NCI-H1105 (cell line): Measurements from ENCODE around the gene C1orf167.

Source experiments
- DNase-seq: peaks from one replicate; lab custom pipeline; 2025; lab: John Stamatoyannopoulos, UW

The C1orf167 gene

GRCh38 chr1:11761285-11761684 is 708 bp upstream of the C1orf167 start:
- no peak for DNase-seq

- DNase-seq: no peak
Observed at GRCh38 chr1:11764115-11764514, 2.1 kb downstream of the C1orf167 start.

- DNase-seq: no peak
Observed at GRCh38 chr1:11764519-11764918, 2.5 kb downstream of the C1orf167 start.

- DNase-seq: no peak
Observed at GRCh38 chr1:11765661-11766428, 3.9 kb downstream of the C1orf167 start.

GRCh38 chr1:11766429-11766776 is 4.4 kb downstream of the C1orf167 start:
- DNase-seq: no peak

DNA sequence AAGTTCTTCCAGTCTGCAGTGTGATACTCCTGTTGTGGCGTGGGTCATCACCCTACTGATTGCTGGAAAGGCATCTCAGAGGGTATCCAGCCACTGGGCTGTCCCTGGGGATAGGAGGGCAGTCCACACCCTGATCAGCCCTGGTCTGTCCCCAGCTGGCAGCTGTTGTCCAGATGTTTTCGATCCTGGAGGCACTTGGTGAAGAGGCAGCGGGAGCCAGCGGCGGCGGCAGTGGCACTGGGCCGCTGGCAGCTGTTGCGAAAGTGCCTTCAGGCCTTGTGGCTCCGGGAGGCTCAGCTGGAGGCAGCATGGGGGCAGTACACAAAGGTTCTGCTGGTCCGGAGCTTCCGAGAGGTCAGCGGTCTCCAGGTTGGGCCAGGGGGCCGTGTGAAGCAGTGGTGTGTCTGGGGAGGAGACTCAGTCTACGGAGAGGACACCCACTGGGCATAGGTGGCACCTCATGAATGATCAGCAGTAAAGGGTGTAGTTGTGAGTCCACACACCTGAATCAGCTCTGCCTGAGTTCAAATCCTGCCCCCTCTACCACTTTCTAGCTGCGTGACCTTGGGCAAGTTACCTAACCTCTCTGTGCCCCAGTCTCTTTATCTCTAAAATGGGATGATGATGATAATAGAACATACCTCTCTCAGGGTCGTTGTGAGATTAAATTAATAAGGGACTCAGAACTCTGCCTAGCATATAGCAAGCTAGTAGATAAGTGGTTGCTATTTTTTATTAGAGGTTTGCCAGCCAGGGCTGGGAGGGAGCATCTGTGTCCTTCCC is 6.1 kb downstream of the C1orf167 start:
- no peak for DNase-seq

DNA sequence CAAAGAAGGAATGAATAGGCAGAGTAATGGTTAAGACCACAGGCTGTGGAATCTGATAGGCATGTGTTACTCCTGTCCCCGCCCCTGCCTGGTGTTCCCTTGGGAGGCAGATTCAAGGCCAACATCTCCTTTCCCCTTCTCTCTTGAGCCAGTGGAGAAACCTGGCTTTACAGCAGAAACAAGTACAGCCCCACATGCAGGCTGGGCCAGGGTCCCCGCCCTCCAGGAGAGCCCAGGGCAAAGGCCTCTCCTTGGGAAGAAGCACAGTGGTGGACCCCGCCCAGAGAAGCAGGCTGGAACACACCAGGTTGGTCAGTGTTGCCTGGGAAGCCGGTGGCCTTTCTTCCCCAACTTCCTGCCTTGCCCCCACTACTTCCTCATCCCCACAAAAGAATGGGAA is 6.8 kb downstream of the C1orf167 start:
- no peak for DNase-seq

DNA sequence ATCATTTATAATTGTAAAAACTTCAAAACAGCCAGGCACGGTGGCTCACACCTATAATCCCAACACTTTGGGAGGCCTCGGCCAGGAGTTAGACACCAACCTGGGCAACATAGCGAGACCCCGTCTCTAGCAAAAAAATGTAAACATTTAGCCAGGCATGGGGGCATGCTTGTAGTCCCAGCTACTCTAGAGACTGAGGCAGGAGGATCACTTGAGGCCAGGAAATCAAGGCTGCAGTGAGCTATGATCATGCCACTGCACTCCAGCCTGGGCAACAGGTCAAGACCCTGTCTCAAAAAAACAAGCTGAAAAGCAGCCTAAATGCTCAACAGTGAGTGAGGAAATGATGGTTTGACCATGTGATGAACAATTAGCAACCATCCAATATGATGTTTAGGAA is 7.3 kb downstream of the C1orf167 start:
- DNase-seq: no peak

GRCh38 chr1:11770011-11770410 is 8.0 kb downstream of the C1orf167 start:
- DNase-seq: no peak

DNA sequence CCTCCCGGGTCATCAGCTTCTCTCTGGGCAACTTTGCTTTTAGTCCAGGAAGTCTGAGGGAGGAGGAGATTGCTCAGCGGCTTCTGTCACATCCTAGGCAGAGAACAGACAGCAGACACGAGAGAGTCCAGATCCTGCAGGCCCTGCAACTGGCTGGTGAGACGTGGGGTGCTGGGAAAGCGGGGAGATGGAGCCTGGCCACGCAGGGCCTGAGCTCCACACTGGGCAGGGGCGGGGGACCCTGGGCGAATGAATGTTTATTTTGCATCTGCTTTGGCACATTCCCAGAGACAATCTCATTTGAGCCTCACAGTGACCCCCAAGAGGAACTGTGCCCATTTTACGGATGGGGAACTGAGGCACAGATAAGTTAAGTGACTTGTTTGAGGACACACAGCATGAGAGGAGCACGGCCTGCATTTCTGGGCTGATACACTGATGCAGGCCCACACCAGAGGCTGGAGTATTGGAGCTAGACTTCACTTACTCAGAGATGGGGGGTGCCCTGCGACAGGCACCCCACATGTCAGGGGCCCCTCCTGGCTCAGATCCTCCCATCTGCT is 9.6 kb downstream of the C1orf167 start:
- no peak for DNase-seq

GRCh38 chr1:11772458-11772857 is 10.5 kb downstream of the C1orf167 start:
- DNase-seq: no peak

GRCh38 chr1:11774753-11775152 is 12.8 kb downstream of the C1orf167 start:
- DNase-seq: no peak

- DNase-seq: no peak
Observed at GRCh38 chr1:11777658-11778322, 15.8 kb downstream of the C1orf167 start.

GRCh38 chr1:11778336-11778735 is 16.3 kb downstream of the C1orf167 start:
- no peak for DNase-seq

GRCh38 chr1:11778844-11779623 is 17.0 kb downstream of the C1orf167 start:
- DNase-seq: no peak

DNA sequence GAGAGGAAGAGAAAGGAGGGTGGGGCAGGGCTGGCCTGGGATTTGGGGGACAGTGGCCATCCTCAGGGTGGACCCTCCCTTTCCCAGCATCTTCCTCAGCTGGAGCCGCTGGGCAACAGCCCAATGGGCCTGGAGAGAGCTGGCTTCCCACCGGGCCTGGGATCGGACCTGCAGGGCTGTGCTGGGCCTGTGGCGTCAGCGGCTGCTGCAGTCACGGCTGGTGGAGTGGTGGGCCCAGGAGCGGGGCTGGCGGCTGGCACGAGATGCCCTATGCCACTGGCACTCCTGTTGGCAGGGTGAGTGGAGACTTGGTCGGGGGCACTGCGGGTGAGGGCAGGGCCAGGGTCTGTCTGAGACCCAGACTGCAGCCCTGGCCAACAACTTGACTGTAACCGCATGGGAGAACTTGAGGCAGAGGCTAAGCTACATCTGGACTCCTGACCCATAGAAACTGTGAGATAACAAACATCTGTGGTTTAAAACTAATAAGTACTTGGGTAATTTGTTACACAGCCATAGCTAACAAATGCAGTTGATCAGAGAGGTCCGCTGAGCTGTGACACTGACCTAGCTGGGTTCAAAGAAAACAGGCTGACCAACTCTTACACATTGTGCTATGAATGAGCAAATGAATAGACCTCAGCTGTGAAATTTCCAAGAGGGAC is 17.9 kb downstream of the C1orf167 start:
- DNase-seq: no peak

GRCh38 chr1:11780380-11781147 is 18.6 kb downstream of the C1orf167 start:
- DNase-seq: no peak

DNA sequence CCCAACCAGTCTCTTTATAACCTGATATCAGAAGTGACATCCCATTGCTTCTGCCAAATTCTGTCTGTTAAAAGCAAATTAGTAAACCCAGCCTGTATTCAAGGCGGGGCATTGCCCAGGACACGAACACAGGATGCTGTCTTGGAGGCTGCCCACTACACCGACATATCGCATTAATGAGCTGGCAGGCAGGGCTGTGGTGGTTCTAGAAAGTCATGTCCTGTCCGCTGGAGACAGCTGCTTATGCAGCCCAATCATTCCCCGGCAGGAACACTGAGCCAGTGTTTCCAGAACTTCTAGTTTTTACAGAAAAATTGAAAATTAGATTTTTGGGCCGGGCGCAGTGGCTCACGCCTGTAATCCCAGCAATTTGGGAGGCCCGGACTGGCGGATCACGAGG is 19.3 kb downstream of the C1orf167 start:
- DNase-seq: no peak

DNA sequence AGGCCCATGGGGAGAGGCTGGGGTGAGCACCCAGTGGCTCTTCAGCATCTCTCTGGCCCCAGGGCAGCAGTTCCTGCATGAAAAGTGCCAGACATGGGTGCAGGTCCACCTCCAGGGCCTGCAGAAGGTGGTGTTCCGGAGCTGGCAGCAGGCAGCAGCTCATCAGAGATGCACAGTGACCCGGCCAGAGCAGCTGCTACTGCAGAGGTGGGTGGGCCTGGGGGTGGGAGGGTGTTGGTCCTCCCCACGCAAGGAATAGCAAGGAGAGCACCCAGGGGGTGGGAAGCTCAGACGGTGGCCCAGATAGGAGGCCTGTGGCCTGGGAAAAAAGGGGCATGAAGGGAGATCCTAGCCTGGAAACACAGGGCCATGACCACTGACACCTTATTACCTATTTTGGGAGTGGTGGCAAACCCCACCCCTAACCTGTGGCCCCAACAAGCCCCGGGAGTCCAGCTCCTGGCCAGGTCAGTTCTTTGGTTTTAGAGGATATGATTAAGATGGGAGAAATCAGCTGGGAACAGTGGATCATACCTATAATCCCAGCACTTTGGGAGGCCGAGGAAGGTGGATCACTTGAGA is 20.2 kb downstream of the C1orf167 start:
- DNase-seq: no peak

- no peak for DNase-seq
Observed at GRCh38 chr1:11783556-11783955, 21.6 kb downstream of the C1orf167 start.
